NB4 (cell line): Measurements from ENCODE around the gene PDCD11.

Experiments used
- CTCF ChIP-seq: IDR thresholded peaks from one replicate; pipeline ENCODE4 v1.5.1; 2012; ENCODE audit warnings: low read depth, low read length
- POLR2A ChIP-seq: IDR thresholded peaks from 2 replicates; pipeline ENCODE4 v1.6.1; 2011; ENCODE audit warnings: mild to moderate bottlenecking; ENCODE audit not compliant: insufficient read length; ENCODE audit errors: extremely low read depth

DNA sequence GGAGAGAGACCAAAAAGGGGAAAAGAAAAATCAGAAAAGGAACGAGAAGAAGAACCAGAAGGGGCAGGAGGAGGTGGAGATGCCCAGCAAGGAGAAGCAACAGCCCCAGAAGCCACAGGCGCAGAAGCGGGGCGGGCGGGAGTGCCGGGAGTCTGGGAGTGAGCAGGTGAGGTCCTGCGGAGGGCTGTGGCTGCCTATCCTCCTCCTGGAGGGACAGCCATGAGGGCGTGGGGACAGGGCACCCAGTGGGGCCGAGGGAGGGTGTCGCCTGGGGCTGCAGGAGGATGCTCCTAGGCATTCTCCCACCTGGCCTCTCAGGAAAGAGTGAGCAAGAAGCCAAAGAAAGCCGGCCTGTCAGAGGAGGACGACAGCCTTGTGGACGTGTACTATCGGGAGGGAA lies 44.0 kb downstream of the PDCD11 start:
- TF ChIP-seq POLR2A, result no peak
- no peak for TF ChIP-seq CTCF
